Astrocyte of the spinal cord (primary cell): ENCODE data around the gene ASF1B.

ENCODE experiments used
- DNase-seq: peaks from one replicate; pipeline ENCODE4 v3.0.0; 2011; ENCODE audit warnings: low read depth, low spot score
- H3K4me3 ChIP-seq: 2 replicates; pipeline ENCODE4 v1.5.1; 2011; ENCODE audit warnings: low read depth, mild to moderate bottlenecking, low read length, moderate library complexity
- in situ Hi-C: cut with HindIII; loops from 2 replicates; pipeline ENCODE4 v1.10.0; 2017; ENCODE audit warnings: low sequenced_read_pairs
- TF ChIP-seq, protein P1 (sequence below): IDR thresholded peaks from 2 replicates; pipeline ENCODE4 v1.5.1; 2012; ENCODE audit warnings: low read depth, mild to moderate bottlenecking, low read length, inconsistent platforms

Gene ASF1B

DNA sequence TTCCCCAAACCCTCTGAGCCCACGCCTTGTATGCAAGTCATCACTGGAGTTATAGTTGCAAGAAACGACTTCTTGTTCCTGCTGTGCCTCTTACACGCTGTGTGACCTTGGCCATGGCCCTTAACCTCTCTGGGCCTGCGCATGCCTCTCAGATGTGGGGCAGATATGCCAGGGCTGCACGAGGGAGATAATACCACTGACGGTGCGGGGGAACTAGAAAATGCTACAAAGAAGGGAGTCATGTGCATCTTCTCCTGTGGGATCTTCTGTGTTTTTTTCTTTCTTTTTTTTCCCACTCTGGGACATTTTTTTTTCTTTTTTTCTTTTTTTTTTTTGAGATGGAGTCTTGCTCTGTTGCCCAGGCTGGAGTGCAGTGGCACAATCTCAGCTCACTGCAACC, 41.5 kb downstream of the ASF1B start:
- TF ChIP-seq, protein P1, sequence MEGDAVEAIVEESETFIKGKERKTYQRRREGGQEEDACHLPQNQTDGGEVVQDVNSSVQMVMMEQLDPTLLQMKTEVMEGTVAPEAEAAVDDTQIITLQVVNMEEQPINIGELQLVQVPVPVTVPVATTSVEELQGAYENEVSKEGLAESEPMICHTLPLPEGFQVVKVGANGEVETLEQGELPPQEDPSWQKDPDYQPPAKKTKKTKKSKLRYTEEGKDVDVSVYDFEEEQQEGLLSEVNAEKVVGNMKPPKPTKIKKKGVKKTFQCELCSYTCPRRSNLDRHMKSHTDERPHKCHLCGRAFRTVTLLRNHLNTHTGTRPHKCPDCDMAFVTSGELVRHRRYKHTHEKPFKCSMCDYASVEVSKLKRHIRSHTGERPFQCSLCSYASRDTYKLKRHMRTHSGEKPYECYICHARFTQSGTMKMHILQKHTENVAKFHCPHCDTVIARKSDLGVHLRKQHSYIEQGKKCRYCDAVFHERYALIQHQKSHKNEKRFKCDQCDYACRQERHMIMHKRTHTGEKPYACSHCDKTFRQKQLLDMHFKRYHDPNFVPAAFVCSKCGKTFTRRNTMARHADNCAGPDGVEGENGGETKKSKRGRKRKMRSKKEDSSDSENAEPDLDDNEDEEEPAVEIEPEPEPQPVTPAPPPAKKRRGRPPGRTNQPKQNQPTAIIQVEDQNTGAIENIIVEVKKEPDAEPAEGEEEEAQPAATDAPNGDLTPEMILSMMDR, result no peak
- in situ Hi-C loops, result loop anchor here (25.0 kb wide), 1 partner anchor 208 kb away; the partner anchor contains the start of gene NANOS3
- no peak for DNase-seq
- H3K4me3 ChIP-seq, result no peak overlapping the region

DNA sequence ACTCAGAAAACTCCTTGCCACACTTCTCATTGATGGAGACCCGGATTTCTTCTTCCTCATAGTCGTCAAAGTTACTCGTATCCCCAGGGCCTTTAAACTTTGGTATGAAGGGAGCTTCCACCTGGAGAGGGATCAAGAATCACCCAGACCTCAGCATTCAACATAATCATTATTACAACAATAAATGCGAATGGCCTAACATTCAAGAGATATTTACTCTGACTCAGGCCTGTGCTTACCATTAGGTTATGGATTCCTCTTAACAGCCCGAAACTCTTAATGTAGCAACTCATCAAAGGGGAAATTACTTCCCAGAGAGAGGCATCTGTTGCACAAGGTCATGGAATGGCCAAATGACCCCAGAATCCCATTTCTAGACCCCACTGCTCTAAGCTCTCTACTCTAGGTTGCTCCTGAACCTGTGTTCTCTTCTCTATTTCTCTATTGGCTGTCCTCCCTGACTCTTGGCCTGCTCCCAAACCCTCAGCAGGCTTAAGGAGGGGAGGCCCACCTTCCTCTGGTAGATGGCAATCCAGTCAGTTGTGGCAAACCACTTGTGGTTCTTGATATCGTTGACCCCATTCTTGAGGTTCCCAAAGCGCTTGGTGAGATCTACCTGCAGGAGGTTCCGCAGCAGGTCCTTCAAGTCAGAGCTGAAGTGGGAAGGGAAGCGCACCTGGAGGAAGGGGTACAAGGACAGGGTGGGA, 43.1 kb downstream of the ASF1B start:
- TF ChIP-seq, protein P1, result no peak
- no peak for DNase-seq
- no peak overlapping the region for H3K4me3 ChIP-seq
- in situ Hi-C loops, result loop anchor here (25.0 kb wide), 1 partner anchor 206 kb away; the partner anchor contains the start of gene NANOS3

DNA sequence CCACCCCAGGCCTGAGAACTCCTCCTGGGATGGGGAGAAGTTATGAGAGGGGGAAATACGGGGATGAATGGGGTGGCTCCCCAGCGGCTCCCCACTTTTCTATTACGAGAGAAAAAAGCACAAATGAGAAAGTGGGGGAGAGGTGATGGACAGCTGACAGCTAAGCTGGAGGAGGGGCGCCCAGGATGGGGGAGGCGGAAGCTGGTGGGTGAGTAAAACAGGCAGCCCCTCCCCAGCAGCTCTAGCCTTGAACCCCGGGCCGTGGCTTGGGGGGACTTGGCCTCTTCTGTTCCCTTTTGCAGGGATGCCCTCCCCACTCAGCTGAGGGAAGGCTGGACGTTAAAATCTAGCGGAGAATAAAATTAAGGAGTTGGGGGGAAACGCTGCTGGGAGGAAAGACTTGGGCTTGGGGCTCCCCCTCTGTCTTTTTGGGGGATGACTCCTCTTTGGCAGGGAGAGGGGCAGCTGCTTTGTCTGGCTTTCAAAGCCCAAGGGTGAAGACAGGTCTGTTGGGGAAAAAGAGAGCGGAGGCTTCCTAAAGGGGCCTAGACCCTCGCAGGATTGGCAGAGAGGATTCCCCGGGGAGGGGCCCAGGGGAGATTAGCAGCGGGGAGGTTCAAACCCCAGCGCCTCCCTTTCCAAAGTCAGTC, 44.5 kb downstream of the ASF1B start:
- TF ChIP-seq, protein P1, result no peak
- peak overlapping the region; percentile 70 for H3K4me3 ChIP-seq
- in situ Hi-C loops, result loop anchor here (25.0 kb wide), 1 partner anchor 205 kb away; the partner anchor contains the start of gene NANOS3
- DNase-seq, result no peak

DNA sequence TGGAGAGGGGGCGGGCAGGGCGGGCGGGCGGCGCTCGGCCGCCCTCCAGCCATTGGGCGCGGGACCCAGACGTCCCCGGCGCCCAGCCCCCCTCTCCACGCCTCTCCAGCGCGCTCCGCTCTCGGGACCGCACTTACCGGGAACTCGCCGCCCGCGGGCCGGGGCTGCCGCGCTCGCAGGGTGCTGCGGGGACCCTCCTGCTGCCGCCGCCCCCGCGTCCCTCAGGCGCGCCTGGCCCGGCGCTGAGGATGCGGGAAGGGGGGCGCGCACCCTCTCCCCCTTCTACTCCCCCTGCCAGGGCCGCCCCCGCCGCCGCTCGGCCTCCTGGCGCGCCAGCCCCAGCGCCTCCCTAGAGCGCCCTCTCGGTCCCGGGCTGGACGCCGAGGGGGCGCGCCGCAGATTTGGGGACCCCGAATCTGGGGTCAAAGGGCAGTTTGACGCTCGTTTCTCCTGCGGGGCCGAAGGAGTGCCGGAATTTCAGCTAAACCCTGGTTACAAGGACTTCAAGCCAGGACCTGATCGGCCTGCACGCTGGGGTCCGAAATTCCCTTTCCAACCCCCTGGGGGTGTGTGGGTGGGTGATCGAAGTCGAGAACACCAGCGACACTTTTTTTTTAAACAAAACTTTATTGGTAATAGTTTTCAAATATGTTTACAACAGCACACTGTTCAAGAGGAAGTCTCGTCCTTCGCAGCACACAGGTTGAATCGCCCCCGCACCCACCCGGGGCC, 45.1 kb downstream of the ASF1B start:
- TF ChIP-seq, protein P1, result peak; percentile 8
- in situ Hi-C loops, result loop anchor here (25.0 kb wide), 1 partner anchor 204 kb away; the partner anchor contains the start of gene NANOS3
- H3K4me3 ChIP-seq, result peak overlapping the region; percentile 70
- DNase-seq, result peak; percentile 60

DNA sequence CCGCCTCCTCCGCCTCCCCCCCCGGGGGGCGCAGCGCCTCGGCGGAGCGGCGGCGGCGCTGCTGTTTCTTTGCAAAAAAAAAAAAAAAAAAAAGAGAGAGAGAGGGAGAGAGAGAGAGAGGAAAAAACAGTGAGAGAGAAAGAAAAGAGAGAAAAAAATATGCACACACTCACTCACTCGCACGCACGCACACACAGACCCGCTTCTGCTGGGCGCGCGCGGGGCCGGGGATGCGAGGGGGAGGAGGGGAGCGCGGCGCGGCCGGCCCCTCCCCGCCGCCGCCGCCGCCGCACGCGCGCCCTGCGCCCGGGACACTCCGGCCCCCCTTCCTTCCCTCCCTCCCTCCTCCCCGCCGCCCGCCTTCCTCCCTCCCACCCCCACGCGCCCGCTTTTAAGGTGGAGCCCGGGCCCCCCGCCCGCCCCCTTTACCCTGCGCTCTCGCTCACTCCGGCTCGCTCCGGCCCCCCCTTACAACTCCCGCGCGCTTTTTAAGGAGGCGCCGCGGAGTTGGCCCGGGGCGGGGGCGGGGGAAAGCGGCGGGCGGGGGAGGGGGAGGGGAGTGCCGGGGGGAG, 45.8 kb downstream of the ASF1B start, which contains the start of gene SAMD1:
TSS of gene SAMD1 (minus strand) at position 243 of the 572 bp plus-strand sequence.
- TF ChIP-seq, protein P1, result no peak
- peak within 1 kb of the TSS; percentile 70 for H3K4me3 ChIP-seq
- peak; percentile 95 for DNase-seq
- in situ Hi-C loops, result loop anchor here (25.0 kb wide), 1 partner anchor 203 kb away; the partner anchor contains the start of gene NANOS3
